ENCODE measurements around the gene S100A12.

S100A12 gene

GRCh38 chr1:153397051-153397923 lies 21.9 kb upstream of the S100A12 start:
- DNase-seq (ENCODE audit: low spot score) = no peak

GRCh38 chr1:153396461-153396860 lies 21.0 kb upstream of the S100A12 start:
- no peak for DNase-seq (ENCODE audit: low spot score)

- no peak for DNase-seq (ENCODE audit: low spot score)
These were observed 20.4 kb upstream of the S100A12 start for GRCh38 chr1:153395776-153396175.

GRCh38 chr1:153395136-153395685 lies 19.8 kb upstream of the S100A12 start:
- DNase-seq (ENCODE audit: low spot score) = no peak

- no peak for DNase-seq (ENCODE audit: low spot score)
These were observed 19.0 kb upstream of the S100A12 start for GRCh38 chr1:153394391-153394790.

GRCh38 chr1:153393926-153394325 lies 18.5 kb upstream of the S100A12 start:
- DNase-seq (ENCODE audit: low spot score) = no peak

- DNase-seq (ENCODE audit: low spot score) = no peak
These were observed 17.4 kb upstream of the S100A12 start for GRCh38 chr1:153392822-153393221.

GRCh38 chr1:153392258-153392657 lies 16.8 kb upstream of the S100A12 start:
- DNase-seq (ENCODE audit: low spot score) = no peak

- DNase-seq (ENCODE audit: low spot score) = no peak
These were observed 15.7 kb upstream of the S100A12 start, which contains the start of gene S100A8 for GRCh38 chr1:153390938-153391710. TSS of gene S100A8 (minus strand) at chr1:153391073. CDS start at chr1:153390535, 538 bp downstream.

GRCh38 chr1:153389973-153390879 lies 14.8 kb upstream of the S100A12 start:
- DNase-seq (ENCODE audit: low spot score) = no peak

- DNase-seq (ENCODE audit: low spot score) = no peak
These were observed 14.0 kb upstream of the S100A12 start for GRCh38 chr1:153389401-153389800.

GRCh38 chr1:153387785-153388184 lies 12.4 kb upstream of the S100A12 start:
- DNase-seq (ENCODE audit: low spot score) = no peak

GRCh38 chr1:153387001-153387400 lies 11.6 kb upstream of the S100A12 start:
- DNase-seq (ENCODE audit: low spot score) = no peak

- no peak for DNase-seq (ENCODE audit: low spot score)
These were observed 11.1 kb upstream of the S100A12 start for GRCh38 chr1:153386500-153386901.

GRCh38 chr1:153384958-153385580 lies 9.6 kb upstream of the S100A12 start:
- DNase-seq (ENCODE audit: low spot score) = no peak

- DNase-seq (ENCODE audit: low spot score) = no peak
These were observed 5.3 kb upstream of the S100A12 start for GRCh38 chr1:153380711-153381110.

GRCh38 chr1:153379591-153379990 lies 4.2 kb upstream of the S100A12 start:
- no peak for DNase-seq (ENCODE audit: low spot score)

GRCh38 chr1:153374071-153374470 lies 1.4 kb downstream of the S100A12 start:
- no peak for DNase-seq (ENCODE audit: low spot score)

- DNase-seq (ENCODE audit: low spot score) = no peak
These were observed 2.9 kb downstream of the S100A12 start for GRCh38 chr1:153372571-153372970.

- no peak for DNase-seq (ENCODE audit: low spot score)
These were observed 4.2 kb downstream of the S100A12 start for GRCh38 chr1:153371231-153371630.

GRCh38 chr1:153370146-153370545 lies 5.3 kb downstream of the S100A12 start:
- DNase-seq (ENCODE audit: low spot score) = no peak
